Astrocyte of the spinal cord (primary cell): ENCODE results near the gene TNRC6B.
A peak's percentile ranks its signal among the peaks of the same experiment; 100 is the strongest.
"Not testable (repeated sequence)": the region's sequence is repeated elsewhere in the genome, so short reads cannot be mapped to it uniquely, and the experiment has no call there.

Source experiments
- DNase-seq: peaks from one replicate; pipeline ENCODE4 v3.0.0; 2011; ENCODE audit warnings: low read depth, low spot score
- H3K4me3 ChIP-seq: 2 replicates; pipeline ENCODE4 v1.5.1; 2011; ENCODE audit warnings: low read depth, mild to moderate bottlenecking, low read length, moderate library complexity
- CTCF ChIP-seq: IDR thresholded peaks from 2 replicates; pipeline ENCODE4 v1.5.1; 2012; ENCODE audit warnings: low read depth, mild to moderate bottlenecking, low read length, inconsistent platforms
- in situ Hi-C: cut with HindIII; loops from 2 replicates; pipeline ENCODE4 v1.10.0; 2017; ENCODE audit warnings: low sequenced_read_pairs

Gene TNRC6B

DNA sequence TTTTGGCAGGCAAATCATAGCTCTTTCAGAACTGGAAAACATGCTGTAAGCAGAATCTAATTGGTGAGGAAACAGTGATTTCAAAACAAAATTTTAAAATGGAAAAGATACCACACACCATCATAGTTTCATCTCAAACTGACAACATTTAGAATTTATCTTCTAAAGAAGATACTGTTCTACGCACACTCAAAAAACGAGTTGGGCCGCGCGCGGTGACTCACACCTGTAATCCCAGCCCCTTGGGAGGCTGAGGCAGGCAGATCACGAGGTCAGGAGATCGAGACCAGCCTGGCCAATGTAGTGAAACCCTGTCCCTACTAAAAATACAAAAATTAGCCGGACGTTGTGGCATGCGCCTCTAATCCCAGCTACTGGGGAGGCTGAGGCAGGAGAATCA is 124.4 kb downstream of the TNRC6B start:
- H3K4me3 ChIP-seq: no peak overlapping the region
- no peak for TF ChIP-seq CTCF
- DNase-seq: no peak
- in situ Hi-C loops: no loop called here

- no peak for TF ChIP-seq CTCF
- H3K4me3 ChIP-seq: no peak overlapping the region
- in situ Hi-C loops: no loop called here
- no peak for DNase-seq
These were observed 127.9 kb downstream of the TNRC6B start for GRCh38 chr22:40305625-40306024.

- no peak for DNase-seq
- no peak overlapping the region for H3K4me3 ChIP-seq
- TF ChIP-seq CTCF: no peak
- in situ Hi-C loops: no loop called here
These were observed 131.4 kb downstream of the TNRC6B start for GRCh38 chr22:40308999-40309573.

DNA sequence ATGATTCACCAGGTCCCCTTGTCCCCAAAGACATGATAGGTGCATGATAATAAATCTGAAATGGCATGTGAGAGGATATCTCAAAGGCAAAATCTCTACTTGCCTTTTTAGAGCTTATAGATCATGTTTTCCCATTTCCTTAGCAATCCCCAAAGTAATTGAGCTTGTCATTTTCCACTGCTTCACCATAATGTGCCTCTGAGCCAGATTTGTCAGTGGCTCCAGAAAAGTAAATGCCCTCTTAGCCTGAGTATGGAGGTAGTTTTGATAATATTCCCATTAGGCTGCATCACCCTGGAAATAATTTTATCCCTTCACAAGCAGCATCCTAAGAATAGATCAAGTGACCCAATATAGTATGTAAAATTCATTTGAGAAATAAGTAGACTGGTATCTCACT is 131.9 kb downstream of the TNRC6B start:
- DNase-seq: no peak
- in situ Hi-C loops: no loop called here
- H3K4me3 ChIP-seq: no peak overlapping the region
- no peak for TF ChIP-seq CTCF

DNA sequence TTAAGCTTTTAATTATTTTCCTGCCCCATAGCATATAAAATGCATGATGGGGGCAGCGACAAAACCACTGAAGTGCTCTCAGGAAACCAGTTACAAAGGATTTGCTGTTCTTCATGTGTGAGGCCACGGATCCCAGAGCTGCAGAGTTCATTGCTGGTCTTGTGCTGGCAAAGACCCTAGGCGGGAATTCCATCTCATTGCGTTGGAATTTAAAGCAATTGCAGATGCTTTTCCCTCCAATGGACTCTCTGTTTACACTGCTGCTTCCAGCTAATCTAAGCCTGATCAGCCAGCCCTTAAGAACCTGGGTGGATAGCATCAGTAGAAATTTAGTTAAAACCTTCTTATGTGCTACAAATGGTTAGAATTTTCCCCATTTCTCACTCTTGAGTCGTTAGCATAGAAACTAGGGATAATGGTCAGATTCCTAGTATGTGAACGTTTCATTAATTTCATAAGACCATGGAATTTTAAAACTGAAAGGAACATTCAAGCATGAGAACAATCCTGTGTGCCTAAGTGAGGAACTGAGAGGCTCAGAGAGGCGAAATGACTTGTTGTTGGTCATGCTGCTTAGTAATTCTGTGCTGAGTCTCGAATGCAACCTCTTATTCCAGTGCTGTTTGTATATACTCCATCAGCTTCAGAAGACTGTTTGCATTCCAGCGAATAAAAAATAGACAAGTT is 132.5 kb downstream of the TNRC6B start:
- TF ChIP-seq CTCF: no peak
- H3K4me3 ChIP-seq: no peak overlapping the region
- peak; percentile 92 for DNase-seq
- in situ Hi-C loops: no loop called here

DNA sequence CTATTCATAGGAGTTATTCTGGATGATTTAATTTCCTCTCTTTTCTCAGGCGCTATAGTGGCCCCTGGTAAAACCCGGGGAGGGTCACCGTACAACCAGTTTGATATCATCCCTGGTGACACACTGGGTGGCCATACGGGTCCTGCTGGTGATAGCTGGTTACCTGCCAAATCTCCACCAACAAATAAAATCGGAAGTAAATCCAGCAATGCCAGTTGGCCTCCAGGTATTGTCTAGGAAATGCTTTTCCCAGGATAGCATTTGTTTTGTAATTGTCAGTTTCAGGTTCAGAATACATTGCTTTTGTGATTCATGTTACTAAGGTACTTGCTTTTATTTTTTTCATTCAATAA is 133.0 kb downstream of the TNRC6B start:
- H3K4me3 ChIP-seq: no peak overlapping the region
- in situ Hi-C loops: no loop called here
- no peak for DNase-seq
- TF ChIP-seq CTCF: no peak

DNA sequence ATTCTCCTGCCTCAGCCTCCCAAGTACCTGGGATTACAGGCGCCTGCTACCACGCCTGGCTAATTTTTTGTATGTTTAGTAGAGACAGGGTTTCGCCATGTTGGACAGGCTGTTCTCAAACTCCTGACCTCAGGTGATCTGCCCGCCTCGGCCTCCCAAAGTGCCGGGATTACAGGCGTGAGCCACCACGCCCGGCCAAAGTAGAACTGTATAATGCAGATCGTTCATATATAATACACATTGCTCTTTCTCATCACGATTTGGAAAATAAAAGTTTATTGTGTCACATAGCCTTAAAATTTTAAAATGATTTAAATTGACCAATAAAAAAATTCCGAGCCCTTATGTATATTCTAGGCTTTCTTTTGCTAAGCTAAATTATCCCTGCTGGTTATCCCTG is 133.9 kb downstream of the TNRC6B start:
- H3K4me3 ChIP-seq, in situ Hi-C loops, DNase-seq: not testable (repeated sequence)
